Panc1 (cell line): ENCODE results near the gene C12orf56. TPM values are rescaled to one million over a fixed set of nuclear protein-coding genes. Genes with fewer than 3 reads are reported as not detected.

Source experiments
- ATAC-seq: fragments of 200-7000 bp; cut with Tn5 transposase; 2 replicates; pipeline ENCODE4 v1.9.1; 2020; ENCODE audit warnings: mild to moderate bottlenecking, moderate library complexity
- BruUV-seq: library from RNA; stranded (reverse); fragments of 400-500 nt; replicated peaks from 2 replicates; lab custom pipeline; 2021; lab: Mats Ljungman, UMichigan
- CTCF ChIA-PET: fragments of 300-600 bp; sonication (Branson Sonifier 250); formaldehyde crosslinking; loops from one replicate; lab custom pipeline; 2022; ENCODE audit warnings: antibody characterized with exemption; lab: Charles Lee
- POLR2A ChIA-PET: fragments of 300-600 bp; sonication (Branson Sonifier 250); formaldehyde crosslinking; loops from one replicate; lab custom pipeline; 2022; ENCODE audit warnings: antibody characterized with exemption; lab: Charles Lee
- DNase-seq: peaks from one replicate; pipeline ENCODE4 v3.0.0-alpha.2; 2010; ENCODE audit warnings: low read depth, low spot score
- H3K27ac ChIP-seq: 2 replicates; pipeline ENCODE4 v1.5.1; 2011; ENCODE audit warnings: mild to moderate bottlenecking, low read length, inconsistent platforms
- H3K27me3 ChIP-seq: fragments of 200-500 bp; sonication (Bioruptor generic); 2 replicates; pipeline ENCODE4 v1.6.0; 2014; ENCODE audit warnings: low read length, inconsistent platforms; ENCODE audit not compliant: control insufficient read depth, insufficient read depth
- H3K36me3 ChIP-seq: fragments of 200-500 bp; sonication (Bioruptor generic); 2 replicates; pipeline ENCODE4 v1.5.1; 2014; ENCODE audit warnings: inconsistent platforms, mild to moderate bottlenecking, low read length, moderate library complexity; ENCODE audit not compliant: control insufficient read depth, insufficient read depth
- H3K4me1 ChIP-seq: 2 replicates; pipeline ENCODE4 v1.5.1; 2011; ENCODE audit warnings: inconsistent platforms, mild to moderate bottlenecking, low read length, moderate library complexity; ENCODE audit not compliant: control insufficient read depth, insufficient read depth
- H3K4me3 ChIP-seq, 2 experiments: 2 replicates each; pipeline ENCODE4 v1.5.1; 2011 to 2012; ENCODE audit warnings: low read depth in 2 of 2, low read length in 2 of 2, mild to moderate bottlenecking in 2 of 2, inconsistent platforms in 1 of 2, moderate library complexity in 1 of 2
- H3K9me3 ChIP-seq: fragments of 200-500 bp; sonication (Bioruptor generic); 2 replicates; pipeline ENCODE4 v1.5.1; 2014; ENCODE audit warnings: low read depth, mild to moderate bottlenecking, inconsistent platforms, low read length, moderate library complexity; ENCODE audit not compliant: control insufficient read depth, insufficient read depth
- CTCF ChIP-seq: fragments of 450-650 bp; IDR thresholded peaks from 2 replicates; pipeline ENCODE4 v1.5.1; 2017; ENCODE audit warnings: mild to moderate bottlenecking
- POLR2AphosphoS5 ChIP-seq: IDR thresholded peaks from 2 replicates; pipeline ENCODE4 v1.6.1; 2012; ENCODE audit warnings: mild to moderate bottlenecking, low read depth, low read length, moderate library complexity
- REST ChIP-seq, 2 experiments: IDR thresholded peaks; 2 replicates each; pipeline ENCODE4 v1.6.1; 2011 to 2012; ENCODE audit warnings: low read depth in 2 of 2, control low read depth in 1 of 2, low read length in 1 of 2, mild to moderate bottlenecking in 1 of 2, moderate library complexity in 1 of 2; ENCODE audit not compliant: insufficient read depth in 1 of 2
- SIN3A ChIP-seq: IDR thresholded peaks from 2 replicates; pipeline ENCODE4 v1.6.1; 2012; ENCODE audit warnings: low read depth, mild to moderate bottlenecking, low read length, moderate library complexity, borderline replicate concordance; ENCODE audit not compliant: insufficient read depth
- TCF7L2 ChIP-seq: IDR thresholded peaks from 2 replicates; pipeline ENCODE4 v1.6.1; 2011; ENCODE audit warnings: mild to moderate bottlenecking, low read depth, low read length, inconsistent platforms
- in situ Hi-C: cut with HindIII; loops from 2 replicates; pipeline ENCODE4 v1.10.0; 2016; ENCODE audit warnings: low sequenced_read_pairs, low pct_unique_long_range_greater_than_20kb
- intact Hi-C: fragments of 100-400 bp; cut with micrococcal nuclease; formaldehyde crosslinking; loops from one replicate; pipeline ENCODE4 v1.10.0; 2022; ENCODE audit not compliant: unreplicated experiment
- total RNA-seq: library from RNA; stranded (reverse); gene quantifications from one replicate; pipeline ENCODE4 v1.2.1, GENCODE V29; 2021; ENCODE audit not compliant: unreplicated experiment

C12orf56 gene
- total RNA-seq, 1 experiment from 2014 or later: 2.8 TPM

GRCh38 chr12:64253356-64253755 lies 137.2 kb downstream of the C12orf56 start:
- ATAC-seq: no peak
- POLR2A ChIA-PET: no interaction called here
- in situ Hi-C loops: no loop called here

GRCh38 chr12:64252681-64253080 lies 137.9 kb downstream of the C12orf56 start:
- in situ Hi-C loops (no loop called here), intact Hi-C loops (no loop called here)
- no peak for ATAC-seq
- Histone ChIP-seq H3K27ac (no peak overlapping the region), H3K36me3 (no peaks in the 10 kb centered on the region), H3K9me3 (no peaks in the 10 kb centered on the region), H3K4me3 (no peak overlapping the region), H3K4me1 (no peaks in the 10 kb centered on the region), H3K27me3 (no peaks in the 10 kb centered on the region)
- no peak for DNase-seq
- ChIA-PET POLR2A (no interaction called here), CTCF (no interaction called here)
- TF ChIP-seq SIN3A: no peak
- TF ChIP-seq TCF7L2: no peak
- TF ChIP-seq CTCF: no peak
- no peak for TF ChIP-seq POLR2AphosphoS5
- TF ChIP-seq REST (IDR thresholded peaks at IDR 0.05; ENCODE audit: insufficient read depth in 1 of 2, low read depth in 2 of 2, low read length in 1 of 2): no peak
- no TSS peak for BruUV-seq

More at GRCh38 chr12:64253356-64253755, 137.2 kb downstream of the C12orf56 start:
- CTCF ChIA-PET: no interaction called here
- TF ChIP-seq REST (IDR thresholded peaks at IDR 0.05; ENCODE audit: insufficient read depth in 1 of 2, low read depth in 2 of 2, low read length in 1 of 2) (no peak), SIN3A (no peak), POLR2AphosphoS5 (no peak), TCF7L2 (no peak), CTCF (no peak)
- DNase-seq: no peak
- intact Hi-C loops: no loop called here
- no TSS peak for BruUV-seq
- Histone ChIP-seq H3K4me3 (no peak overlapping the region), H3K9me3 (no peaks in the 10 kb centered on the region), H3K4me1 (no peaks in the 10 kb centered on the region), H3K36me3 (no peaks in the 10 kb centered on the region), H3K27ac (no peak overlapping the region), H3K27me3 (no peaks in the 10 kb centered on the region)
